Right atrium auricular region (tissue), 2 donors: ENCODE data around the gene ZNF630. TPM values are rescaled to one million over a fixed set of nuclear protein-coding genes. Genes with fewer than 3 reads are reported as not detected.
"Not testable (repeated sequence)": the region's sequence is repeated elsewhere in the genome, so short reads cannot be mapped to it uniquely, and the experiment has no call there.

Experiments used
- DNase-seq: peaks from one replicate; pipeline ENCODE4 v3.0.0-alpha.2; 2019; ENCODE audit warnings: low spot score
- H3K27ac ChIP-seq, 2 donors: fragments of 200-600 bp; sonication (generic); 1 replicate in 1 of 2; 2 replicates in 1 of 2; pipeline ENCODE4 v1.5.1; 2016 to 2019
- H3K27me3 ChIP-seq, 2 donors: fragments of 200-600 bp; sonication (generic); one replicate each; pipeline versions ENCODE4 v1.5.1 to v1.6.0; 2017 to 2019
- H3K36me3 ChIP-seq: fragments of 200-600 bp; sonication (generic); one replicate; pipeline ENCODE4 v1.5.1; 2016
- H3K4me1 ChIP-seq, 2 donors: fragments of 200-600 bp; sonication (generic); one replicate each; pipeline versions ENCODE4 v1.5.1 to v1.6.0; 2017 to 2019
- H3K4me3 ChIP-seq, 2 donors: fragments of 200-600 bp; sonication (generic); 1 replicate in 1 of 2; 2 replicates in 1 of 2; pipeline ENCODE4 v1.5.1; 2017 to 2019; ENCODE audit warnings: mild to moderate bottlenecking in 1 of 2, moderate library complexity in 1 of 2
- H3K9me3 ChIP-seq, 2 donors: fragments of 200-600 bp; sonication (generic); one replicate each; pipeline ENCODE4 v1.5.1; 2019
- total RNA-seq, 2 donors: library from RNA; depleted of rRNA; stranded (reverse); fragments of >200 nt; gene quantifications; one replicate each; pipeline ENCODE4 v1.1.0, GENCODE V29; 2016
- TF ChIP-seq, protein P1 (sequence below), 2 donors: fragments of 200-600 bp; sonication (generic); IDR thresholded peaks; one replicate each; pipeline ENCODE4 v1.5.1; 2019; ENCODE audit warnings: antibody characterized with exemption in 2 of 2

Gene ZNF630
- total RNA-seq, 2 donors from 2014 or later, result 2.7 to 3.9 TPM

- Histone ChIP-seq H3K27ac (peak overlapping the region in 1 of 2 donors; percentile 63), H3K4me3 (no peak overlapping the region), H3K4me1 (peaks cover 0 to 9% of the 10 kb centered on the region in 2 donors), H3K9me3 (no peaks in the 10 kb centered on the region), H3K36me3 (no peaks in the 10 kb centered on the region), H3K27me3 (no peaks in the 10 kb centered on the region)
- TF ChIP-seq, protein P1, sequence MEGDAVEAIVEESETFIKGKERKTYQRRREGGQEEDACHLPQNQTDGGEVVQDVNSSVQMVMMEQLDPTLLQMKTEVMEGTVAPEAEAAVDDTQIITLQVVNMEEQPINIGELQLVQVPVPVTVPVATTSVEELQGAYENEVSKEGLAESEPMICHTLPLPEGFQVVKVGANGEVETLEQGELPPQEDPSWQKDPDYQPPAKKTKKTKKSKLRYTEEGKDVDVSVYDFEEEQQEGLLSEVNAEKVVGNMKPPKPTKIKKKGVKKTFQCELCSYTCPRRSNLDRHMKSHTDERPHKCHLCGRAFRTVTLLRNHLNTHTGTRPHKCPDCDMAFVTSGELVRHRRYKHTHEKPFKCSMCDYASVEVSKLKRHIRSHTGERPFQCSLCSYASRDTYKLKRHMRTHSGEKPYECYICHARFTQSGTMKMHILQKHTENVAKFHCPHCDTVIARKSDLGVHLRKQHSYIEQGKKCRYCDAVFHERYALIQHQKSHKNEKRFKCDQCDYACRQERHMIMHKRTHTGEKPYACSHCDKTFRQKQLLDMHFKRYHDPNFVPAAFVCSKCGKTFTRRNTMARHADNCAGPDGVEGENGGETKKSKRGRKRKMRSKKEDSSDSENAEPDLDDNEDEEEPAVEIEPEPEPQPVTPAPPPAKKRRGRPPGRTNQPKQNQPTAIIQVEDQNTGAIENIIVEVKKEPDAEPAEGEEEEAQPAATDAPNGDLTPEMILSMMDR (IDR thresholded peaks at IDR 0.05), result no peak
- no peak for DNase-seq
Measured at GRCh38 chrX:48045410-48046311, 25.8 kb downstream of the ZNF630 start.

DNA sequence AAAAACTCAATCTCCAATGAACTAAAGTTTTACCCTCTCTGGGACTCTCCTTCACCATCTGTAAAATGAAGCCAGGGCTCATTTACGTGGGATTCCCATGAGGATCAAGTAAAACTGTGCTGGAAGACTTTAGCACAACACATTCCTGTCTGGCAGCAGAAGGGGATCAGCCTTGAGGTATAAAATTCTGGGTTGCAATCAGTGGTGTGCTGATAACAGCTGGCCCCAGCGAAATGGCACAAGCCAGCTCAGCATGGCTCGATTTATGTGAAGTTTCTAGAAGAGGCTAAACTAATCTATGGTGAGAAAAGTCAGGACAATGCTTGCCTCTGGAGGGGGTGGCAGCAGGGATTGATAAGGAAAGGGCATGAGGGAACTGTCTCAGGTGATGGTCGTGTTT is 28.4 kb downstream of the ZNF630 start:
- TF ChIP-seq, protein P1 (IDR thresholded peaks at IDR 0.05), result no peak
- Histone ChIP-seq H3K36me3 (no peaks in the 10 kb centered on the region), H3K4me3 (no peak overlapping the region), H3K27me3 (no peaks in the 10 kb centered on the region), H3K27ac (no peak overlapping the region), H3K4me1 (peaks cover 0 to 9% of the 10 kb centered on the region in 2 donors), H3K9me3 (no peaks in the 10 kb centered on the region)
- DNase-seq, result no peak

DNA sequence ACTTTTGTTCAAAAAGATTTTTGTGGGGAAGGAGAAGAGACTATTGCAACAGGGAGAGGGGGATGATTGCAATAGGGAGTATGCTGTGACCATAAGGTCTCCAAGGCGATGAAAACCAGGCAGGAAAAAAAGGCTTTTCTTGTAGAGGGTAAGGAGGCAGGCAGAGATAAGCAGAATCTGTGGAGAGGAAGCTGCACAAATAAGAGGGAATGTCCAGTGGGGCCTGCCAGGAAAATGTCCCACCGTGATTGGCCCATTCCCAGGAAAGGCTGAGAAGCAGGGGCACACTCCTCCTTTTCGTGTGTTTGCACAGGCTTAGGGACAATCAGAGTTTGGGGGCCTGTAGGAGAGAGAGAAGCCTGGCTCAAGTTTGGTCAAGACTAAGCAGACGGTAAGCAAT is 35.5 kb downstream of the ZNF630 start:
- no peak overlapping the region for H3K27ac ChIP-seq
- no peak for DNase-seq
- no peaks in the 10 kb centered on the region for H3K9me3 ChIP-seq
- no peaks in the 10 kb centered on the region for H3K36me3 ChIP-seq
- H3K4me1 ChIP-seq, result no peaks in the 10 kb centered on the region
- TF ChIP-seq, protein P1 (IDR thresholded peaks at IDR 0.05), result no peak
- H3K27me3 ChIP-seq, result no peaks in the 10 kb centered on the region
- no peak overlapping the region for H3K4me3 ChIP-seq

DNA sequence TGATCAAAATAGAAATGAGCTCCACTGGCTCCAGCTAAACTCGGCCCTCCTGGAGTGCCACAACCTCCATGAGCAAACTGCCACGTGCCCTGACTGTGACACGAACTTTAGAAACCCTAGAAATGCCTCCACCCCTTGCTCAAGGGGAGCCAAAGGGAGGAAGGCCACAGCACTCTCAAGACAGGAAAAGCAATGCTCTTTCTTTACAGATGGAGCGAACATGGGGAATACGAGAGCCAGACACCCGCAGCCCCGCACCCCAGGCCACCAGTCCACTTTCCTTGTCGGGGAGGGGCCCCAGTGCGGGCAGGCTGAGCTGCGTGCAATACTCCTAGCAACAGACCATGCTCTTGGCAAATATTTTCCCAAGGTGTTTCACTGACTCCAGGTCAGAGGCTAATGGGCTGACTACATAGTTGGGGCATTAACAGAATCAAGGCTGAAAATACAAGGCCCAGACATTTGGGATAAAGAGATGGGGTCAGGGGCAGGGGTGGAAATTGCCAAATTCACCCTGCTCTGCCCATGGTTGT is 40.7 kb downstream of the ZNF630 start:
- not testable (repeated sequence) for H3K9me3 ChIP-seq, H3K4me3 ChIP-seq, DNase-seq, H3K36me3 ChIP-seq, H3K27me3 ChIP-seq, H3K4me1 ChIP-seq, H3K27ac ChIP-seq

- Histone ChIP-seq H3K4me1 (peaks cover 0 to 11% of the 10 kb centered on the region in 2 donors), H3K27me3 (no peaks in the 10 kb centered on the region), H3K36me3 (no peaks in the 10 kb centered on the region), H3K27ac (no peak overlapping the region), H3K4me3 (no peak overlapping the region), H3K9me3 (no peaks in the 10 kb centered on the region)
- no peak for DNase-seq
- TF ChIP-seq, protein P1 (IDR thresholded peaks at IDR 0.05), result no peak
Measured at GRCh38 chrX:48030237-48030636, 41.2 kb downstream of the ZNF630 start.

DNA sequence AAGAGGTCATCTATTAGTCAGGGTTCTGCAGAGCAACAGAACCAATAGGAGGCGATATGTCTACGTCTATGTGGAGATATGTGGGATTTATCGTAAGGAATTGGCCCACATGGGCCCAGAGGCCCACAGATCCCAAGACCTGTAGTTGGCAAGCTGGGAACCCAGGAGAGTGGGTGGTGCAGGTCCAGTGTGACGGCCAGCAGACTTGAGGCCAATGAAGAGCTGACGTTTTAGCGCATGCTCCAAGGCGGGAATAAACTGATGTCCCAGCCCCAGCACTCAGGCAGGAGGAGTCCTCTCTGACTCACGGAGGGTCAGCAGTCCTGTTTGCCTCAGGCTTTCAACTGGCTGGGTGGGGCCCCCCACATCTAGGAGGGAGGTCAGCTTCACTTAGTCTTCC is 43.3 kb downstream of the ZNF630 start:
- H3K27ac ChIP-seq, result no peak overlapping the region
- H3K36me3 ChIP-seq, result no peaks in the 10 kb centered on the region
- H3K27me3 ChIP-seq, result no peaks in the 10 kb centered on the region
- no peak for DNase-seq
- H3K9me3 ChIP-seq, result no peaks in the 10 kb centered on the region
- TF ChIP-seq, protein P1 (IDR thresholded peaks at IDR 0.05), result no peak
- H3K4me1 ChIP-seq, result peaks cover 0 to 11% of the 10 kb centered on the region in 2 donors
- no peak overlapping the region for H3K4me3 ChIP-seq

- DNase-seq, H3K4me3 ChIP-seq, H3K27ac ChIP-seq, H3K27me3 ChIP-seq, H3K9me3 ChIP-seq, H3K36me3 ChIP-seq: not testable (repeated sequence)
- H3K4me1 ChIP-seq, result peaks cover 0 to 11% of the 10 kb centered on the region in 2 donors
Measured at GRCh38 chrX:48027545-48027944, 43.9 kb downstream of the ZNF630 start.
